Gastrocnemius medialis (tissue), 4 donors: ENCODE results near the gene CHST8. TPM values are rescaled to one million over a fixed set of nuclear protein-coding genes. Genes with fewer than 3 reads are reported as not detected.

Source experiments
- ATAC-seq, 2 donors: fragments of 150-250 bp; one replicate each; pipeline ENCODE4 v1.9.1; 2016
- DNase-seq, 2 donors: peaks; one replicate each; pipeline ENCODE4 v3.0.0-alpha.2; 2019
- H3K27ac ChIP-seq, 4 donors: fragments of 200-600 bp; sonication (generic); 1 replicate in 1 of 4; 2 replicates in 3 of 4; pipeline ENCODE4 v1.5.1; 2016 to 2018; ENCODE audit warnings: mild to moderate bottlenecking in 2 of 4, moderate library complexity in 1 of 4
- H3K27me3 ChIP-seq, 3 donors: fragments of 200-600 bp; sonication (generic) in 2 of 3; 1 replicate in 1 of 3; 2 replicates in 2 of 3; pipeline versions ENCODE4 v1.5.1 to v1.6.0; 2016 to 2019; ENCODE audit warnings: mild to moderate bottlenecking in 1 of 3, moderate library complexity in 1 of 3
- H3K36me3 ChIP-seq, 2 donors: fragments of 200-600 bp; sonication (generic) in 1 of 2; one replicate each; pipeline ENCODE4 v1.5.1; 2017 to 2018
- H3K4me1 ChIP-seq, 2 donors: fragments of 200-600 bp; sonication (generic) in 1 of 2; one replicate each; pipeline ENCODE4 v1.5.1; 2016 to 2017; ENCODE audit warnings: mild to moderate bottlenecking in 2 of 2
- H3K4me3 ChIP-seq, 4 donors: fragments of 200-600 bp; sonication (generic) in 3 of 4; 1 replicate in 1 of 4; 2 replicates in 3 of 4; pipeline ENCODE4 v1.5.1; 2016 to 2019; ENCODE audit warnings: mild to moderate bottlenecking in 2 of 4
- H3K9me3 ChIP-seq, 3 donors: fragments of 200-600 bp; sonication (generic) in 2 of 3; 1 replicate in 1 of 3; 2 replicates in 2 of 3; pipeline ENCODE4 v1.5.1; 2016 to 2019
- POLR2A ChIP-seq, 2 donors: fragments of 450-650 bp; IDR thresholded peaks; one replicate each; pipeline ENCODE4 v1.6.1; 2017; ENCODE audit warnings: antibody characterized with exemption in 2 of 2, mild to moderate bottlenecking in 2 of 2, moderate library complexity in 2 of 2
- in situ Hi-C, 4 donors: fragments of 200-750 bp; cut with MboI; loops; one replicate each; pipeline versions ENCODE4 v1.15.0 to v1.8.0; 2017; ENCODE audit warnings: low sequenced_read_pairs in 4 of 4
- intact Hi-C: fragments of 100-400 bp; cut with DNase I; formaldehyde crosslinking; loops from one replicate; pipeline ENCODE4 v1.15.1; 2023; ENCODE audit warnings: low total_unique reads
- total RNA-seq, 4 donors: library from RNA; depleted of rRNA; stranded (reverse); fragments of >200 nt; gene quantifications; one replicate each; pipeline versions ENCODE4 v1.1.0 to v1.2.3, GENCODE V29; 2016
- TF ChIP-seq, protein P1 (sequence below), 5 experiments: fragments of 450-650 bp in 3 of 5; fragments of 200-600 bp in 2 of 5; sonication (generic) in 2 of 5; IDR thresholded peaks in 4 of 5; conservative IDR thresholded peaks in 1 of 5; 1 replicate in 4 of 5; 2 replicates in 1 of 5; pipeline ENCODE4 v1.5.1; 2016 to 2019; ENCODE audit warnings: antibody characterized with exemption in 5 of 5, mild to moderate bottlenecking in 3 of 5, moderate library complexity in 3 of 5

The CHST8 gene
- total RNA-seq, 4 donors from 2014 or later, result 0.29 to 0.46 TPM; not detected in 2

DNA sequence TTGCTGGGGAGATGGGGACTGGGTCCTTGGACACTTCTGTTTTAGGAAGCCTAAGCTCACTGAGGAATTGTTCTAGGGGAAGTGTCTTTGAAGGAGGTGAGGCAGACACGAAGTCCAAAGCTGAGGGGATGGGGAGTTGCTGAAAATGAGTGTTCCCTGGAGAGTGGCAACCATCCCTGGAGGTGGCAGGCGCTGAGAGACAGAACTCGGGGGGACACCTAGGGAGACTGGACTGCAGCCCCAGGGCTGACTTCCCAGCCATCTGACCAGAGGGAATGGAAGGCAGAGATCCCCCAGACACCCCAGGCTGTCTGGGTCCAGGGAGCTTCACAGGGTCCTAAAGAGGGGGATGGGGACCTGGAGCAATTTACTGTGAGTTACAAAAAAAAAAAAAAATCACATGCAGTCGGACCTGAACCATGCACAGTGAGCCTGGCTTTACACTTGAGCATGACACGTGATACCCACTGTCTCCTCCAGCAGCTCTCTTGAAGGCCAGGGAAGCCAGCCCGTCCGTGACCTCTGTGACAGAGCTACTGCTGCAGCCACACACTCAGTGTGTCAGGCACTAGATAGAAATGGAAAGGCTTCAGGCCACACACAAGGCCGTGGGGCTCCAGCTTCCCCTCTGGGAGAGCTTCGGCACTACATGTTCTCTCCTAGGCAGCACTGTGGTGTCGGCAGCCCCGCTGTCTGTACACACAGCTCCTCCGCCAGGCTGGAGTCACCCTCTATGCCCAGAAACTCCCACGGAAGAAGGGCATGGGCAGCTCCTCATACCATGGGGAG is 97.8 kb downstream of the CHST8 start:
- Histone ChIP-seq H3K27ac (no peak overlapping the region), H3K27me3 (no peaks in the 10 kb centered on the region), H3K36me3 (no peaks in the 10 kb centered on the region), H3K4me3 (no peak overlapping the region), H3K4me1 (no peaks in the 10 kb centered on the region), H3K9me3 (no peaks in the 10 kb centered on the region)
- ATAC-seq (no peak), DNase-seq (no peak)
- in situ Hi-C loops (no loop called here), intact Hi-C loops (no loop called here)
- TF ChIP-seq POLR2A (IDR thresholded peaks at IDR 0.05), result no peak
- TF ChIP-seq, protein P1, sequence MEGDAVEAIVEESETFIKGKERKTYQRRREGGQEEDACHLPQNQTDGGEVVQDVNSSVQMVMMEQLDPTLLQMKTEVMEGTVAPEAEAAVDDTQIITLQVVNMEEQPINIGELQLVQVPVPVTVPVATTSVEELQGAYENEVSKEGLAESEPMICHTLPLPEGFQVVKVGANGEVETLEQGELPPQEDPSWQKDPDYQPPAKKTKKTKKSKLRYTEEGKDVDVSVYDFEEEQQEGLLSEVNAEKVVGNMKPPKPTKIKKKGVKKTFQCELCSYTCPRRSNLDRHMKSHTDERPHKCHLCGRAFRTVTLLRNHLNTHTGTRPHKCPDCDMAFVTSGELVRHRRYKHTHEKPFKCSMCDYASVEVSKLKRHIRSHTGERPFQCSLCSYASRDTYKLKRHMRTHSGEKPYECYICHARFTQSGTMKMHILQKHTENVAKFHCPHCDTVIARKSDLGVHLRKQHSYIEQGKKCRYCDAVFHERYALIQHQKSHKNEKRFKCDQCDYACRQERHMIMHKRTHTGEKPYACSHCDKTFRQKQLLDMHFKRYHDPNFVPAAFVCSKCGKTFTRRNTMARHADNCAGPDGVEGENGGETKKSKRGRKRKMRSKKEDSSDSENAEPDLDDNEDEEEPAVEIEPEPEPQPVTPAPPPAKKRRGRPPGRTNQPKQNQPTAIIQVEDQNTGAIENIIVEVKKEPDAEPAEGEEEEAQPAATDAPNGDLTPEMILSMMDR (IDR thresholded peaks at IDR 0.05 in 4 of 5, conservative IDR thresholded peaks at IDR 0.05 in 1 of 5), result no peak

DNA sequence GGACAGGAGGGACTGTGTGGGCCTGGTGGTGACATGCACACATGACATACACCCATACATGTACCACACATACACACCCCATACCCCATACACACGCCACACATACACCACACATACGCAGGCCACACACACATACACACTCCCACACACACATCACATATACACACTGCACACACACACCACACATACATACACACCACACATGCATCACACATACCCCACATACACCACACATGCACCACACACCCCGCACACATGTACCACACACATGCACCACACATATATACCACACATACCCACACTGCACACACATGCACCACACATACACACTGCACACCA is 98.4 kb downstream of the CHST8 start:
- intact Hi-C loops (no loop called here), in situ Hi-C loops (no loop called here)
- TF ChIP-seq, protein P1 (IDR thresholded peaks at IDR 0.05 in 4 of 5, conservative IDR thresholded peaks at IDR 0.05 in 1 of 5), result no peak
- TF ChIP-seq POLR2A (IDR thresholded peaks at IDR 0.05), result no peak
- ATAC-seq (no peak), DNase-seq (no peak)
- Histone ChIP-seq H3K36me3 (no peaks in the 10 kb centered on the region), H3K27ac (no peak overlapping the region), H3K4me3 (no peak overlapping the region), H3K9me3 (no peaks in the 10 kb centered on the region), H3K27me3 (no peaks in the 10 kb centered on the region), H3K4me1 (no peaks in the 10 kb centered on the region)

DNA sequence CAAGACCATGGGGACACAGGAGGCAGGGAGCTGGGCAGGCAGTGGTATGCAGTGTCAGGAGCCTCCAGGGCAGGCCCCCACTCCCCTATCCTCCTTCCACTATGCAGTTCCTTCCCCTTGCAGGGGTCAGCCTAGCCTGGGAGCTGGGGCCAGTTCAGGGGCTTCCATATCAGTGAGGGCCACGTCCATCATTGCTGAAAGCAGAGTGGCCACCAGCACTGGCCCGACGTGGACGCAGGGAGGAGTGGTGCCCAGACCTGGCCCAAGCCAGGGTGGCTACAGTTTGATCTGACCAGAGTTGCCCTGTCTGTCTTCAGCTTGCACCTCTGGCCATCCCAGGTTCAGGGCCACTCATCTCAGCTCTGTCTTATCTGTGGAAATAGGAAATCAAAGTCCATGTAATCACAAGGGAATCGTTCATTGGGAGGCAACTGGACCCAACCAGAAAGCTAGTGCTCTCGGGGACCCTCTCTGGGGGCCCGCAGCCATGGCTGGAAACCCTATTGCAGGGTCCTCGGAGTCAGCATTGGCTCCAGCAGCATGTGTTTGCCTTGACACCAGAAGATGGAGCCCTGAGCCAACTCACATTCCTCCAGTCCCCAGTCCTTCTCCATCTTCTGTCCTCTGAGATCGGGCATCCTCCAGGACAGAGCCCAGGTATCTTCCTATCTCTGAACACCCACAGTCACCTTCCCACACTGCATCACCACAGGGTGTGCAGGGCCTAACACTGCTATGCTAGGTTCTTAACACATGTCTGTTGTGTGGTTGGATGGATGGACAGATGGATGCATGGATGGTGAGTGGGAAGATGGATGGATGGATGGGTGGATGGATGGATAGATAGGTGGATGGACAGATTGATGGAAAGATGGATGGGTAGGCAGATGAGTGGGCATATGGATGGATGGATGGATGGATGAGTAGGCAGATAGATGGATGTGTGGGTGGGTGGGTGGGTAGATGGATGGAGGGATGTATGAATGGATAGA is 99.2 kb downstream of the CHST8 start:
- TF ChIP-seq, protein P1 (IDR thresholded peaks at IDR 0.05 in 4 of 5, conservative IDR thresholded peaks at IDR 0.05 in 1 of 5), result no peak
- TF ChIP-seq POLR2A (IDR thresholded peaks at IDR 0.05), result no peak
- H3K27ac ChIP-seq, result no peak overlapping the region
- ATAC-seq (no peak), DNase-seq (no peak)
- intact Hi-C loops, result no loop called here
- no peaks in the 10 kb centered on the region for H3K9me3 ChIP-seq
- no peaks in the 10 kb centered on the region for H3K4me1 ChIP-seq
- in situ Hi-C loops, result no loop called here
- H3K27me3 ChIP-seq, result no peaks in the 10 kb centered on the region
- H3K4me3 ChIP-seq, result no peak overlapping the region
- H3K36me3 ChIP-seq, result no peaks in the 10 kb centered on the region

DNA sequence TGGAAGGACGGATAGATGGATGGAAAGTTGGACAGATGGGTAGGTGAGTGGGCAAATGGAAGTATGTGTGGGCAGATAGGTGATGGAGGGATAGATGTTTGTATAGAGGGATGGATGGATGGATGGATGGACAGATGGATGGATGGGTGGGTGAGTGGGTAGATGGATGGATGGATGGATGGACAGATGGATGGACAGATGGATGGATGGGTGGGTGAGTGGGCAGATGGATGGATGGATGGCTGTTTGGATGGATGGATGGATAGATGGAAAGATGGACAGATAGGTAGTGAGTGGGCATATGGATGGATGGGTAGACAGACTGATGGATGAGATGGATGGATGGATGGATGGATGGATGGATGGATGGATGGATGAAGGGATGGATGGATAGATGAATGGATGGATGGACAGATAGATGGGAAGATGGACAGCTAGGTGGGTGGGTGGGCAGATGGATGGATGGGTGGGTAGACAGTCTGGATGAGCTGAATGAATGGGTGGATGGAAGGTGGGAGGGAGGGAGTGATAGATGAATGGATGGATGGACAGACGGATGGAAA is 100.1 kb downstream of the CHST8 start:
- H3K27me3 ChIP-seq, result no peaks in the 10 kb centered on the region
- no peak overlapping the region for H3K27ac ChIP-seq
- TF ChIP-seq, protein P1 (IDR thresholded peaks at IDR 0.05 in 4 of 5, conservative IDR thresholded peaks at IDR 0.05 in 1 of 5), result no peak
- TF ChIP-seq POLR2A (IDR thresholded peaks at IDR 0.05), result no peak
- ATAC-seq (no peak), DNase-seq (no peak)
- no peaks in the 10 kb centered on the region for H3K9me3 ChIP-seq
- intact Hi-C loops (no loop called here), in situ Hi-C loops (no loop called here)
- H3K4me3 ChIP-seq, result no peak overlapping the region
- H3K4me1 ChIP-seq, result no peaks in the 10 kb centered on the region
- H3K36me3 ChIP-seq, result no peaks in the 10 kb centered on the region
